Bronchial epithelial cell (primary cell): ENCODE measurements around the gene SNX19. TPM values are rescaled to one million over a fixed set of nuclear protein-coding genes. Genes with fewer than 3 reads are reported as not detected.

Source experiments
- DNase-seq: peaks from one replicate; pipeline ENCODE4 v3.0.0-alpha.2; 2010; ENCODE audit warnings: low read depth
- FAIRE-seq: peaks from 2 replicates; lab custom pipeline; 2011; peaks lifted over from hg19 to GRCh38; lab: Jason Lieb, UNC
- H3K27me3 ChIP-seq: 2 replicates; pipeline ENCODE4 v1.5.1; 2011; ENCODE audit warnings: low read length; ENCODE audit not compliant: control insufficient read depth, insufficient read depth
- H3K36me3 ChIP-seq: 2 replicates; pipeline ENCODE4 v1.5.1; 2011; ENCODE audit warnings: low read length; ENCODE audit not compliant: control insufficient read depth, insufficient read depth
- H3K4me3 ChIP-seq: 2 replicates; pipeline ENCODE4 v1.5.1; 2011; ENCODE audit warnings: mild to moderate bottlenecking, low read depth, low read length, control low read depth
- total RNA-seq: library from RNA; depleted of rRNA; stranded (reverse); fragments of >200 nt; gene quantifications from 2 replicates; pipeline ENCODE4 v1.2.1, GENCODE V29; 2014
- TF ChIP-seq, protein P1 (sequence below): IDR thresholded peaks from 2 replicates; pipeline ENCODE4 v1.5.1; 2011; ENCODE audit warnings: mild to moderate bottlenecking, moderate library complexity, low read length, control low read depth, inconsistent platforms; ENCODE audit not compliant: insufficient read depth, severe bottlenecking

SNX19 gene
- total RNA-seq, 1 donor from 2014 or later = 34.8 TPM

DNA sequence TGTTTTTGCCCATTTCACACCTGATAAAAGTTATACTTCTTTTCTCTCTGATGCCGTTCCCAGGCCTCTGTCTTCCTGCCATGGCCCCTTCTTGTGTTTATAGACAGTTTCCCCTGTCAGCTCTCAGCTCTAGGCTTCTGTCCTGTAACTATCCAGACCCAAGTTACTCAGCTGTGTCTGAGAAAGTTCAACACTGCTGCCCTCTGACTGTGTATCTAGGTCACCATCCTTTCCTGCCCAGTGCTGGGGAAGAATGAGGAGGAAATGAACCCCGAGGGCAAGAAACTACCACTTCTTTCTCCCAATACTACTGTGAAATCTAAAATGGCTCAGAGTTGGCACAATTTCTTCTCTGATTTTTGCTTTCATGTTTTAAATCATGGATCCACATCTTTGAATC, 29.6 kb downstream of the SNX19 start:
- DNase-seq (no peak), FAIRE-seq (no peak)
- Histone ChIP-seq H3K36me3 (peaks cover 5% of the 10 kb centered on the region), H3K27me3 (no peaks in the 10 kb centered on the region), H3K4me3 (no peak overlapping the region)
- TF ChIP-seq, protein P1, sequence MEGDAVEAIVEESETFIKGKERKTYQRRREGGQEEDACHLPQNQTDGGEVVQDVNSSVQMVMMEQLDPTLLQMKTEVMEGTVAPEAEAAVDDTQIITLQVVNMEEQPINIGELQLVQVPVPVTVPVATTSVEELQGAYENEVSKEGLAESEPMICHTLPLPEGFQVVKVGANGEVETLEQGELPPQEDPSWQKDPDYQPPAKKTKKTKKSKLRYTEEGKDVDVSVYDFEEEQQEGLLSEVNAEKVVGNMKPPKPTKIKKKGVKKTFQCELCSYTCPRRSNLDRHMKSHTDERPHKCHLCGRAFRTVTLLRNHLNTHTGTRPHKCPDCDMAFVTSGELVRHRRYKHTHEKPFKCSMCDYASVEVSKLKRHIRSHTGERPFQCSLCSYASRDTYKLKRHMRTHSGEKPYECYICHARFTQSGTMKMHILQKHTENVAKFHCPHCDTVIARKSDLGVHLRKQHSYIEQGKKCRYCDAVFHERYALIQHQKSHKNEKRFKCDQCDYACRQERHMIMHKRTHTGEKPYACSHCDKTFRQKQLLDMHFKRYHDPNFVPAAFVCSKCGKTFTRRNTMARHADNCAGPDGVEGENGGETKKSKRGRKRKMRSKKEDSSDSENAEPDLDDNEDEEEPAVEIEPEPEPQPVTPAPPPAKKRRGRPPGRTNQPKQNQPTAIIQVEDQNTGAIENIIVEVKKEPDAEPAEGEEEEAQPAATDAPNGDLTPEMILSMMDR = no peak

DNA sequence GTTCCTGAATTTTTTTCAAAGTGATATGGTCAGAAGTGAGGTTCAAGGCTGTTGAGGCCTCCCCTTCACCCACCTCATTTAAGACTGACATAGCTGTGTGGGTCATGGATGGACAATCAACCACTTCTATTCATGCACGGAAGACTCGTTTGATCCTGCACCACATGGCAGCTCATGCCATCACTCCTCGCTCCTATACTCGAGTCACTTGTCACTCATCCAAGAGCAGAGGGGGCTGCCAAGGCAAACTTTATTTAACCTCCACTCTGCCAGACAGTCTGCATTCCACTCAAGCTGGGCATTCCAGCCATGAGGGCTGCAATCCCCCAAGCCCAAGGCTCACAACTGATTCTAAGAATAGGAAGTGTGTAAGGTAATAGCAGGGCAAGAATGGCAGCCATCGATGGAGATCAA, 34.1 kb downstream of the SNX19 start:
- FAIRE-seq (no peak), DNase-seq (no peak)
- peaks cover 15% of the 10 kb centered on the region for H3K36me3 ChIP-seq

DNA sequence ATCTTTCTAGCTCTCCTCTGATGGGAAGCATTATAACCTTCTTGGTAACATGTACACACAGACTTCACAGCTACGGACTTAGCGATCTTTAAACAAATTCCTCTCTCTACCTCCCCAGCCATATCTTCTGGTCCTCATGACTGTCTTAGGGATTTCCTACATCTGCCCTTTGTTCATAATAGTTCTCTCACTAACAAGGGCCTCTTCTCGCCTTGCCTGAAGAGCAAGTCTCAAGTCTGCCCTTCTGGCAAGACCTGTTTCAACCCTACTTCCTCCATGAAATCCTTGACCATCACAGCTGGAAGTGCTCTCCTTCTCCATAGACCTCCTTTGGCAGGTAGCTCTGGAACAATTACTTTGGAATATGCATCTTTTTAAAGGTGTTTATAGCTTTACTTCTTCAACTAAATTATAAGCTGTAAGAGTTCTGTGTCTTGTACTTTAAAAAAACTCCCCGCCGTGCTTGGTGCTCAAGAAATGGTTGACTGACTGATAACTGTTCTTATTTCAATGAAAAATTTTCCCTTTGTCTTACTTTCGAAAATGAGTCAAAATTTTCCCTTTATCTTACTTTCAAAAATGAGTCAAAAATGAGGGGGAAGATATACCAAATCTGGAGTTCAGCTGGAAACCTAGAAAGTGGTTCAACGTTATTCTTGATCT, 34.7 kb downstream of the SNX19 start:
- no peak overlapping the region for H3K4me3 ChIP-seq
- peaks cover 15% of the 10 kb centered on the region for H3K36me3 ChIP-seq
- TF ChIP-seq, protein P1 = no peak
- FAIRE-seq = no peak
- DNase-seq = no peak
- H3K27me3 ChIP-seq = no peaks in the 10 kb centered on the region

More for the DNA sequence above, 34.1 kb downstream of the SNX19 start:
- H3K4me3 ChIP-seq = no peak overlapping the region
- TF ChIP-seq, protein P1 = no peak
- no peaks in the 10 kb centered on the region for H3K27me3 ChIP-seq

DNA sequence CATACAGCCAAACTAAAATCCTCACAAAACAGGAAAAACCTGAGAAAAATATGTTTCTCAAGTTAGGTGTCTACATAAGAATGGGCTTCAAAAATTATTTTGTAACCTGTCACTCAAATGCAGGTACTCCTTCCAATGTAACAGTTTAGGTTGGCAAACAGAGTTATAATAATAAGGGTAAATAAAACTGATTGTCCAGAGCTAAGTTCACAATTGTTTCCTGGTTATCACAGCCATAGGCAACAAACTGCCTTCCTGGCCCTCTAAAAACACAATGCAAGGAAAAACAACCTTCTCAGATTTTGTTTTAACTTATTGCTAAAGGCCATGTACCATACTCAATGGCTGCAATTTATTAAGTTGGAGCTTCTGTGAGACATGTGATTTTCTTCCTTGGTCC, 36.4 kb downstream of the SNX19 start:
- DNase-seq (no peak), FAIRE-seq (no peak)
- TF ChIP-seq, protein P1 = no peak
- Histone ChIP-seq H3K36me3 (peaks cover 15% of the 10 kb centered on the region), H3K4me3 (no peak overlapping the region), H3K27me3 (no peaks in the 10 kb centered on the region)

DNA sequence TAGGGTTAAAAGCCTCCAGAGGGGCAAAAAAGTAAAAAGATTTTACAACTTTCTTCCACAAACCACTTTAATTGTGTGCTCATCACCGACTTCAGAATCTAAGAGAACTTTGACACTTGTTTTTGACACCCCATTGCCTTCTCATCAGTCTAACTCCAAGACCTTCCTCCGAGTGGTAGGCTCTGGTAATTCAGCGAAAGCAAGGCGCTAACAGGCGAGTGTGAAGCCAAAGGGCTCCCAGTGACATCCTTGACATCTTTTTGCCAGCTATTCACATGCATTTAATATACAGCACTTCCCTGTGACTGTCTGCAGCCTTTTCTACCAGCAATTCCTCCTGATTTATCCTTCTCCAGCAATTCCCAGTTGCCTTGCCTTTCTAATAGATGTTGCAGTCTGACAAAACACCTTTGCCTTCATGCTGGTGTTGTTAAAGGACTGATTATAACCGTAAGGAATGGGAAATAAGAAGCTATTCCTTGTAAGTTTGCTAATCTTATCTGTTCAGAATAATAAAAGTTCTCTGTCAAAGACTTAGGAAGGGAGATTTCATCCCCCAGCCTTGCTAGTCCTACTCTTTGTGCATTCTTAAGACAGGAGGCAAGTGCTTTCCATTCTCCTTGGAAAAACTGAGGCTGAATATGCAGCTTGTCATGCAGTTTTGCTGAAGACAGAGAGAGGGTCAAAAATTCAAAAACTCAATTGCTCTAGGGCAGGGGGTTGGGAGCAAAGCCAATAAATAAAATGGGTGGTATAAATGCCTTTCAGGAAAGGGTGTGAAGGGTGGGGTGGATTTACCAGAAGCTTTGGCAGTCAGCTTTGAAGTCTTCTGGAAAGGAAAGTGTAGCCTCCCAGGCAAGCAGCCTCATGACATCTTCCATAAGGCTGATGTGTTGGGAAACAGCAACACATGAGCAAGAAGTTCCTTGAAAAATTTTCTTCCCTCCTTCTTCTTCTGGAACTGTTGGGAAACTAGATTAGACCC, 39.1 kb downstream of the SNX19 start:
- Histone ChIP-seq H3K27me3 (no peaks in the 10 kb centered on the region), H3K36me3 (peaks cover 12% of the 10 kb centered on the region), H3K4me3 (no peak overlapping the region)
- TF ChIP-seq, protein P1 = no peak
- FAIRE-seq = no peak
- DNase-seq = no peak
